Ectodermal cell (in vitro differentiated cells): ENCODE results near the gene TMEM207.
"Not testable (repeated sequence)": the region's sequence is repeated elsewhere in the genome, so short reads cannot be mapped to it uniquely, and the experiment has no call there.

ENCODE experiments used
- H3K27ac ChIP-seq: 2 replicates; pipeline ENCODE4 v1.7.0; 2013; ENCODE audit warnings: mild to moderate bottlenecking, low read depth, low read length; ENCODE audit not compliant: insufficient read depth, poor library complexity, severe bottlenecking
- H3K27me3 ChIP-seq: 2 replicates; pipeline ENCODE4 v1.7.0; 2013; ENCODE audit warnings: mild to moderate bottlenecking, low read length; ENCODE audit not compliant: insufficient read depth, control insufficient read depth, poor library complexity, severe bottlenecking
- H3K36me3 ChIP-seq: one replicate; pipeline ENCODE4 v1.7.0; 2013; ENCODE audit warnings: low read length; ENCODE audit not compliant: control insufficient read depth, insufficient read depth
- H3K4me1 ChIP-seq: one replicate; pipeline ENCODE4 v1.7.0; 2013; ENCODE audit warnings: low read length; ENCODE audit not compliant: control insufficient read depth, insufficient read depth
- H3K4me3 ChIP-seq: 2 replicates; pipeline ENCODE4 v1.7.0; 2013; ENCODE audit warnings: low read depth, low read length, control low read depth; ENCODE audit not compliant: insufficient read depth
- H3K9me3 ChIP-seq: 2 replicates; pipeline ENCODE4 v1.7.0; 2013; ENCODE audit warnings: mild to moderate bottlenecking, low read length, moderate library complexity; ENCODE audit not compliant: control insufficient read depth
- WGBS, 2 experiments: methylation state at CpG; one replicate each; pipeline ENCODE4 v1.1.7; 2013; ENCODE audit warnings: missing lambda C conversion rate in 2 of 2; 5-methylcytosine and 5-hydroxymethylcytosine counted together

TMEM207 gene

GRCh38 chr3:190486908-190487607 is 37.4 kb upstream of the TMEM207 start:
- H3K36me3 ChIP-seq = no peaks in the 10 kb centered on the region
- H3K4me1 ChIP-seq = no peaks in the 10 kb centered on the region
- no peak overlapping the region for H3K4me3 ChIP-seq
- WGBS, 2 experiments = 94 to 100% methylated on average over 3 to 4 of the region's 4 CpGs
- no peaks in the 10 kb centered on the region for H3K27me3 ChIP-seq
- H3K9me3 ChIP-seq = no peaks in the 10 kb centered on the region
- H3K27ac ChIP-seq = no peak overlapping the region

DNA sequence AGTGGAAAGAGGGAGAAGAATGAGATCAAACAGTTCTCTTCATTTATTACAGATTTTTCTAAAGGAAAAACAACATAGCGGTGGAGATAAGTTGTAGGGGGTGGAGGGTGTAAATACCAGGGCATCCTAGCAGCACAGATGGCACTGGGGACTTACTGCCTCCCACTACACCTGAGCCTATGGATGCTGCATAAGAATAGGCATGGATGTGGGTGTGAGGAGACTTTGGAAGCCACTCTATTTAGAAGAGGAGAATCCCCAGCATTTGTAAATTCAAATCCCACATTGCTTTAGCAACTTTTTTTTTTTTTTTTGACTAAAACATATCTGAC is 36.8 kb upstream of the TMEM207 start:
- Histone ChIP-seq H3K4me3 (no peak overlapping the region), H3K4me1 (no peaks in the 10 kb centered on the region), H3K27me3 (no peaks in the 10 kb centered on the region), H3K27ac (no peak overlapping the region), H3K9me3 (no peaks in the 10 kb centered on the region), H3K36me3 (no peaks in the 10 kb centered on the region)
- WGBS, 2 experiments = 75 to 100% methylated on average over 1 of the region's 1 CpG

- Histone ChIP-seq H3K9me3 (no peaks in the 10 kb centered on the region), H3K27ac (no peak overlapping the region), H3K27me3 (no peaks in the 10 kb centered on the region), H3K36me3 (no peaks in the 10 kb centered on the region), H3K4me3 (no peak overlapping the region), H3K4me1 (no peaks in the 10 kb centered on the region)
- WGBS, 2 experiments = 87 to 91% methylated on average over 5 to 6 of the region's 6 CpGs
Measured at GRCh38 chr3:190485830-190486532, 36.3 kb upstream of the TMEM207 start.

GRCh38 chr3:190481779-190482178 is 32.1 kb upstream of the TMEM207 start:
- WGBS, 2 experiments = 92 to 100% methylated on average over 1 to 2 of the region's 2 CpGs
- H3K4me3 ChIP-seq = no peak overlapping the region

DNA sequence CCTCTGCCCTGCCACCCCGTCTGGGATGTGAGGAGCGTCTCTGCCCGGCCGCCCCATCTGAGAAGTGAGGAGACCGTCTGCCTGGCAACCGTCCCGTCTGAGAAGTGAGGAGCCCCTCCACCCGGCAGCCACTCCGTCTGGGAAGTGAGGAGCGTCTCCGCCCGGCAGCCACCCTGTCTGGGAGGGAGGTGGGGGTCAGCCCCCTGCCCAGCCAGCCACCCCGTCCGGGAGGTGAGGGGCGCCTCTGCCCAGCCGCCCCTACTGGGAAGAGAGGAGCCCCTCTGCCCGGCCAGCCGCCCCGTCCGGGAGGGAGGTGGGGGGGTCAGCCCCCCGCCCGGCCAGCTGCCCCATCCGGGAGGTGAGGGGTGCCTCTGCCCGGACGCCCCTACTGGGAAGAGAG is 23.6 kb upstream of the TMEM207 start:
- H3K36me3 ChIP-seq, H3K27me3 ChIP-seq, H3K27ac ChIP-seq, H3K9me3 ChIP-seq, H3K4me1 ChIP-seq, H3K4me3 ChIP-seq: not testable (repeated sequence)
- WGBS, 2 experiments = 95 to 97% methylated on average over 25 of the region's 25 CpGs

More at GRCh38 chr3:190481779-190482178, 32.1 kb upstream of the TMEM207 start:
- Histone ChIP-seq H3K27ac (no peak overlapping the region), H3K36me3 (no peaks in the 10 kb centered on the region), H3K9me3 (no peaks in the 10 kb centered on the region), H3K4me1 (no peaks in the 10 kb centered on the region), H3K27me3 (no peaks in the 10 kb centered on the region)

GRCh38 chr3:190467922-190468321 is 18.2 kb upstream of the TMEM207 start:
- H3K4me1 ChIP-seq = no peaks in the 10 kb centered on the region
- H3K27me3 ChIP-seq = no peaks in the 10 kb centered on the region
- H3K36me3 ChIP-seq = no peaks in the 10 kb centered on the region
- no peaks in the 10 kb centered on the region for H3K9me3 ChIP-seq
- H3K4me3 ChIP-seq = no peak overlapping the region
- H3K27ac ChIP-seq = no peak overlapping the region

DNA sequence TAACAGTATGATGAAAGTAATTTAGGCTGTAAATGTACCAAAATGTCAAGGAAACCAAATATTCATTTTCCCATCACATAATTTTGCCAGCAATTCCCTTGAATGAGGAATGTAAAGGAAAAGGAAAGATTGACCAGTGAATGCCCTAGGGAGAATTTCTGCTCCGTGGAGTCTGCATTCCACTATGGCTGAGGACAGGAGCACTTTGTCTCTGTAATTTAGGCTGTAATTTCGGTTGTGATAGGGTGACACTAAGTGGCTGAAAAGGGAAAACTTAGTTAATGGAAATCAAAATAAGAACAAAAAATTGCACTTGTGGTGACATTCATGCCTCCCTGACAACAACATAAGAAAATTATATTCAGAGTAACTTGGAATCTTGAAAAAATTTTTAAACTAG is 8.3 kb upstream of the TMEM207 start:
- 33 to 36% methylated on average over 2 of the region's 2 CpGs for WGBS, 2 experiments
- Histone ChIP-seq H3K27me3 (no peaks in the 10 kb centered on the region), H3K27ac (no peak overlapping the region), H3K4me1 (no peaks in the 10 kb centered on the region), H3K36me3 (no peaks in the 10 kb centered on the region), H3K9me3 (no peaks in the 10 kb centered on the region), H3K4me3 (no peak overlapping the region)

DNA sequence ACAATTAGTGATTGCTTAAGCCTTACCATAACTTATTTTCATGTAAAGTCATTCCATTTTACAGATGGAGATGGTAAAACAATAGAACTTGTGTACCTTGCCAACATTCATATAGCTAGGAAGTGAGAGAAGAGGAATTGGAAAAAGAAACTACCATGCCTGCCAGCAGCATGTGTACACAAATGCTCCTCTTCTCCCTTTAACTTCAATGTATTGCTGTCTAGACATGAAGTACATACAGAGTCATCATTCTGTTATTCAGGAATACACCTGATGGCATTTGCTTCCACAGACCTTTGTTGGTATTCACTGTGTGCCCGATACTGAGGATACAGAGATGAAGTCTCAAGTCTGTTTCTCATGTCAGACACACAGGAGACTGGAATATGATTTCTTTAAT is 7.1 kb upstream of the TMEM207 start:
- H3K9me3 ChIP-seq = no peaks in the 10 kb centered on the region
- H3K27ac ChIP-seq = no peak overlapping the region
- WGBS, 2 experiments = 88 to 93% methylated on average over 1 of the region's 1 CpG
- H3K36me3 ChIP-seq = no peaks in the 10 kb centered on the region
- H3K4me1 ChIP-seq = no peaks in the 10 kb centered on the region
- no peaks in the 10 kb centered on the region for H3K27me3 ChIP-seq
- no peak overlapping the region for H3K4me3 ChIP-seq

DNA sequence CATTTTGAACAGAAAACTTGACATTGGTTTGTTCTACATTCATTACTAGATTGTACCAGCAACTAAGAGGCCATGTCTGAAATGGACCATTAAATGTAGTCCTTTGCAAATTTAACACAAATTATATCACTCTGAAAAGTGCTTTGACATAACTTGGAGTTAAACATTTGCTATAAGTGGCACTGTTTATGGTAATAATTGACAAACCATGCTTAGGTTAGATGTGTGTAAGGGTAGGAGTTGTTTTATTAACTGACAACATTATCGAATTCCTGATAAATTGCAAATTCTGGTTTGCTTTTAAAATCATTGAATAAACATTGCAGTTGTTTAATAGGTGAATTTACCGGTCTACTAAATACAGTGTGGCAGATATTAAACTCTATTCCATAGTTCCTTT is 6.1 kb upstream of the TMEM207 start:
- Histone ChIP-seq H3K9me3 (no peaks in the 10 kb centered on the region), H3K36me3 (no peaks in the 10 kb centered on the region), H3K27ac (no peak overlapping the region), H3K27me3 (no peaks in the 10 kb centered on the region), H3K4me3 (no peak overlapping the region), H3K4me1 (no peaks in the 10 kb centered on the region)
- WGBS, 2 experiments = 100% methylated on average over 1 of the region's 2 CpGs

DNA sequence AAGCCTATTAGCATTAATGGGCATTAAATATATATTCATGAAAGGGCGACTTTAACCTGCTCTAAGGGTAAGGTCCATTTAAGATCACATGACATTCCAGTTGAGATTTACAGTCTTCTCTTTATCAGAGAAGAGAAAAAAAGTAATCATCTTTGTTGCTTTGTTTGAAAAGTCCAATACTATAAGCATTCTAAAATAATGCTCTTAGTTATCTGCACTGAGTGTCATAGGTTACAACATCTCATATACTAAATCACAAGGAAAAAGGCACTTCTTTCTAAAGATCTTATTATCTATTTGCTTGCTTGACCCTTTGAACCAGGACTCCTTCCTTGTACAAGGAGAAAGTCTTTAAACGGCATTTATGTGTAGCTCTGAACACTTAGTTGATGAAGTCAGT is 1.4 kb downstream of the TMEM207 start:
- no peak overlapping the region for H3K27ac ChIP-seq
- 92 to 100% methylated on average over 2 of the region's 2 CpGs for WGBS, 2 experiments
- H3K4me1 ChIP-seq = no peaks in the 10 kb centered on the region
- no peaks in the 10 kb centered on the region for H3K27me3 ChIP-seq
- no peaks in the 10 kb centered on the region for H3K9me3 ChIP-seq
- H3K36me3 ChIP-seq = no peaks in the 10 kb centered on the region
- no peak overlapping the region for H3K4me3 ChIP-seq
